CD4-positive, alpha-beta T cell (primary cell): Measurements from ENCODE around the gene MCC. TPM values are rescaled to one million over a fixed set of nuclear protein-coding genes. Genes with fewer than 3 reads are reported as not detected.

ENCODE experiments used
- ATAC-seq: fragments of 200-7000 bp; cut with Tn5 transposase; one replicate; pipeline ENCODE4 v1.10.0; 2022; ENCODE audit warnings: mild to moderate bottlenecking; ENCODE audit not compliant: poor library complexity
- CTCF ChIA-PET: fragments of 350-600 bp; sonication (Branson Sonifier 250); formaldehyde crosslinking; loops from one replicate; lab custom pipeline; 2021; ENCODE audit warnings: antibody characterized with exemption, inconsistent platforms; lab: Charles Lee
- POLR2A ChIA-PET: fragments of 350-600 bp; sonication (Branson Sonifier 250); formaldehyde crosslinking; loops from one replicate; lab custom pipeline; 2021; ENCODE audit warnings: antibody characterized with exemption, inconsistent platforms; lab: Charles Lee
- DNase-seq, 14 experiments: peaks; one replicate each; pipeline ENCODE4 v3.0.0-alpha.2; 2013 to 2020; ENCODE audit warnings: mixed read lengths in 2 of 14
- H3K27ac ChIP-seq, 2 donors: one replicate each; pipeline versions ENCODE4 v1.5.1 to v1.7.0; 2013; ENCODE audit warnings: low read length in 2 of 2, low read depth in 1 of 2, mild to moderate bottlenecking in 1 of 2
- H3K27me3 ChIP-seq, 2 experiments: 1 replicate in 1 of 2; 2 replicates in 1 of 2; pipeline versions ENCODE4 v1.6.1 to v1.7.0; 2013; ENCODE audit warnings: low read length in 2 of 2, control low read depth in 1 of 2, mild to moderate bottlenecking in 1 of 2, moderate library complexity in 1 of 2; ENCODE audit not compliant: insufficient read depth in 2 of 2, control insufficient read depth in 1 of 2
- H3K36me3 ChIP-seq: one replicate; pipeline ENCODE4 v1.6.1; 2013; ENCODE audit warnings: low read length, control low read depth; ENCODE audit not compliant: insufficient read depth
- H3K4me1 ChIP-seq: one replicate; pipeline ENCODE4 v1.6.1; 2013; ENCODE audit warnings: low read length, control low read depth; ENCODE audit not compliant: insufficient read depth
- H3K4me3 ChIP-seq: one replicate; pipeline ENCODE4 v1.5.1; 2013; ENCODE audit warnings: mild to moderate bottlenecking, low read length, moderate library complexity
- H3K9me3 ChIP-seq, 2 experiments: 1 replicate in 1 of 2; 2 replicates in 1 of 2; pipeline versions ENCODE4 v1.6.1 to v1.7.0; 2013; ENCODE audit warnings: low read length in 2 of 2, mild to moderate bottlenecking in 2 of 2, control low read depth in 1 of 2, moderate library complexity in 1 of 2; ENCODE audit not compliant: control insufficient read depth in 1 of 2, insufficient read depth in 1 of 2
- H3K27ac Mint-ChIP-seq: one replicate; pipeline ENCODE4 v1.8.0; 2020; ENCODE audit warnings: mixed read lengths
- H3K27me3 Mint-ChIP-seq: one replicate; pipeline ENCODE4 v1.8.0; 2021; ENCODE audit warnings: mixed read lengths
- H3K36me3 Mint-ChIP-seq: one replicate; pipeline ENCODE4 v1.8.0; 2021; ENCODE audit warnings: low read depth, mixed read lengths
- H3K4me1 Mint-ChIP-seq: one replicate; pipeline ENCODE4 v1.8.0; 2021; ENCODE audit warnings: low read depth, mixed read lengths
- H3K4me3 Mint-ChIP-seq: one replicate; pipeline ENCODE4 v1.8.0; 2020; ENCODE audit warnings: mild to moderate bottlenecking, mixed read lengths
- H3K9me3 Mint-ChIP-seq: one replicate; pipeline ENCODE4 v1.8.0; 2020; ENCODE audit warnings: mixed read lengths
- intact Hi-C, 2 experiments: fragments of 100-400 bp; cut with DNase I in 1 of 2; cut with micrococcal nuclease in 1 of 2; formaldehyde crosslinking; loops; one replicate each; pipeline versions ENCODE4 v1.15.1 to v1.9.0; 2023 to 2025; cut with DNase I, micrococcal nuclease
- total RNA-seq, 174 experiments: library from RNA in 2 of 174; stranded (reverse) in 2 of 174; gene quantifications; one replicate each; pipeline ENCODE4 v1.2.3 and lab custom pipeline; 2021 to 2026
- TF ChIP-seq, protein P1 (sequence below): fragments of 200-600 bp; IDR thresholded peaks from one replicate; pipeline ENCODE4 v1.8.0; 2022; ENCODE audit warnings: antibody characterized with exemption, mild to moderate bottlenecking

The MCC gene
- total RNA-seq, 2 experiments from 2014 or later = 3.2 to 3.3 TPM

DNA sequence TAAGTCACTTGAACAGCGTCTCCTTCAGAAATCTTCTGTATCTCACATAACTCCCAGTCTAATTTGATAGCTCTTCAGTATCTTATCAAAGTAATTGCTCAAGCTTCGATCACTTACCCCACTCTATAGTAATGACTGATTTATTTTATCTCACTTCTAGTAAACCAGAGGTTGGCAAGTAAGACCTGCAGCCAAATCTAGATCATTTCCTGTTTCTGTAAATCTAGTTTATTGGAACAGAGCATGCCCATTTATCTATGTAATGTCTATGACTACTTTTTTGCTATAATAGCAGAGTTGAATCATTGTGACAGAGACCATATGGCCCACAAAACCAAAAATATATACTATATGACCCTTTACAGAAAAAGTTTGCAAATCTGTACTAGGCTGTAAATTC, 93.6 kb downstream of the MCC start:
- peaks cover 19% of the 10 kb centered on the region for H3K27me3 Mint-ChIP-seq
- CTCF ChIA-PET = no interaction called here
- H3K4me3 Mint-ChIP-seq = no peak overlapping the region
- intact Hi-C loops = no loop called here
- no peak overlapping the region for H3K27ac Mint-ChIP-seq
- H3K36me3 ChIP-seq = no peaks in the 10 kb centered on the region
- POLR2A ChIA-PET = no interaction called here
- H3K9me3 Mint-ChIP-seq = no peaks in the 10 kb centered on the region
- no peak for DNase-seq
- no peak for ATAC-seq
- H3K27ac ChIP-seq = no peak overlapping the region
- H3K4me1 Mint-ChIP-seq = no peaks in the 10 kb centered on the region
- no peaks in the 10 kb centered on the region for H3K9me3 ChIP-seq
- no peaks in the 10 kb centered on the region for H3K36me3 Mint-ChIP-seq
- H3K4me1 ChIP-seq = no peaks in the 10 kb centered on the region
- TF ChIP-seq, protein P1, sequence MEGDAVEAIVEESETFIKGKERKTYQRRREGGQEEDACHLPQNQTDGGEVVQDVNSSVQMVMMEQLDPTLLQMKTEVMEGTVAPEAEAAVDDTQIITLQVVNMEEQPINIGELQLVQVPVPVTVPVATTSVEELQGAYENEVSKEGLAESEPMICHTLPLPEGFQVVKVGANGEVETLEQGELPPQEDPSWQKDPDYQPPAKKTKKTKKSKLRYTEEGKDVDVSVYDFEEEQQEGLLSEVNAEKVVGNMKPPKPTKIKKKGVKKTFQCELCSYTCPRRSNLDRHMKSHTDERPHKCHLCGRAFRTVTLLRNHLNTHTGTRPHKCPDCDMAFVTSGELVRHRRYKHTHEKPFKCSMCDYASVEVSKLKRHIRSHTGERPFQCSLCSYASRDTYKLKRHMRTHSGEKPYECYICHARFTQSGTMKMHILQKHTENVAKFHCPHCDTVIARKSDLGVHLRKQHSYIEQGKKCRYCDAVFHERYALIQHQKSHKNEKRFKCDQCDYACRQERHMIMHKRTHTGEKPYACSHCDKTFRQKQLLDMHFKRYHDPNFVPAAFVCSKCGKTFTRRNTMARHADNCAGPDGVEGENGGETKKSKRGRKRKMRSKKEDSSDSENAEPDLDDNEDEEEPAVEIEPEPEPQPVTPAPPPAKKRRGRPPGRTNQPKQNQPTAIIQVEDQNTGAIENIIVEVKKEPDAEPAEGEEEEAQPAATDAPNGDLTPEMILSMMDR = no peak
- no peak overlapping the region for H3K4me3 ChIP-seq
- H3K27me3 ChIP-seq = peaks cover 12 to 13% of the 10 kb centered on the region in 2 experiments

DNA sequence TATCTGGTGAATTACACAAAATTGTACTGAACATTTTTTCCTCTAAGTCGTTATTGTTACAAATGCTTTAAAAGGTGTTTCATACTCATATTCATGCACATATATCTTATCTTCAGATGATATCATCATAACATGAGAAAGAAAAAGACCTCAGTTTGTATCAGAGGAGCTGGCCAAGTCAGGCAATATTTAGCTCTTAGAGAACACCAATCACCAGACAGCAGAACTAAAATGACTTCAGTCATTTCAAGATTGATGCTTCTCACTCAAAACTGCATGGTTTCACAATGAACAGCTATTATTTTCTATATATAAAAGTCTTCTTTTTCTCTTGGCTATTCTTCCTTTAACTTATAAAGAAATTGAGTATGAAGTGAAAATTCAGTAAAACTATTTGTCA, 98.0 kb downstream of the MCC start:
- POLR2A ChIA-PET = no interaction called here
- TF ChIP-seq, protein P1 = no peak

DNA sequence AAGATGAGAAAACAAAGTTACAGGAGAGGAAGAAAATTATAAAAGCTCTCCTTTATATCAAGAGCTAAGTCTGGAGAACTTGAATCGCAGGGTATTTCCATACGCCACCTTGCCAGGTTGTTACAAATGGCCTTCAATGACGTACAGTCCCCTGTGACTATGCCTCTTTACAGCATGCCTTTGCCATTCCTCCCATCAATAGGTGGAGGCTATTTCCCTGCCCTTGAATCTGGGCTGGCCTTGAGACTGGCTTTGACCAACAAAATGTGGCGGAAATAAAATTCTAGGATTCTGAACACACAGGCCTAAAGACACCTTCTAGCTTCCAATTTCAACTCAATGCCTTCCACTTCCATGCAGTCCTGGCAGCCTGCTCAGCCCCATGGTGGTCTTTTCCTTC, 99.1 kb downstream of the MCC start:
- H3K27ac Mint-ChIP-seq = no peak overlapping the region
- DNase-seq (no peak), ATAC-seq (no peak)
- no peak overlapping the region for H3K4me3 Mint-ChIP-seq
- H3K36me3 Mint-ChIP-seq = no peaks in the 10 kb centered on the region
- Histone ChIP-seq H3K27me3 (peaks cover 15 to 17% of the 10 kb centered on the region in 2 experiments), H3K36me3 (no peaks in the 10 kb centered on the region), H3K27ac (no peak overlapping the region), H3K4me3 (no peak overlapping the region), H3K4me1 (no peaks in the 10 kb centered on the region), H3K9me3 (no peaks in the 10 kb centered on the region)
- intact Hi-C loops = no loop called here
- no peaks in the 10 kb centered on the region for H3K9me3 Mint-ChIP-seq
- ChIA-PET CTCF (no interaction called here), POLR2A (no interaction called here)
- H3K4me1 Mint-ChIP-seq = no peaks in the 10 kb centered on the region
- H3K27me3 Mint-ChIP-seq = peaks cover 48% of the 10 kb centered on the region
- TF ChIP-seq, protein P1 = no peak

More for the DNA sequence above, 98.0 kb downstream of the MCC start:
- no peaks in the 10 kb centered on the region for H3K9me3 Mint-ChIP-seq
- H3K27me3 Mint-ChIP-seq = peaks cover 43% of the 10 kb centered on the region
- no peaks in the 10 kb centered on the region for H3K36me3 Mint-ChIP-seq
- DNase-seq = no peak
- intact Hi-C loops = no loop called here
- Histone ChIP-seq H3K4me1 (no peaks in the 10 kb centered on the region), H3K36me3 (no peaks in the 10 kb centered on the region), H3K9me3 (no peaks in the 10 kb centered on the region), H3K27ac (no peak overlapping the region), H3K27me3 (peaks cover 15 to 17% of the 10 kb centered on the region in 2 experiments), H3K4me3 (no peak overlapping the region)
- no peak overlapping the region for H3K27ac Mint-ChIP-seq
- CTCF ChIA-PET = no interaction called here
- no peak for ATAC-seq
- H3K4me3 Mint-ChIP-seq = no peak overlapping the region
- no peaks in the 10 kb centered on the region for H3K4me1 Mint-ChIP-seq
